Non-pigmented ciliary epithelial cell (primary cell): ENCODE results near the gene THAP12.
A peak's percentile ranks its signal among the peaks of the same experiment; 100 is the strongest.
"Not testable (repeated sequence)": the region's sequence is repeated elsewhere in the genome, so short reads cannot be mapped to it uniquely, and the experiment has no call there.

Experiments
- DNase-seq: peaks from one replicate; pipeline ENCODE4 v3.0.0-alpha.2; 2010; ENCODE audit warnings: low read depth

Gene THAP12, protein sequence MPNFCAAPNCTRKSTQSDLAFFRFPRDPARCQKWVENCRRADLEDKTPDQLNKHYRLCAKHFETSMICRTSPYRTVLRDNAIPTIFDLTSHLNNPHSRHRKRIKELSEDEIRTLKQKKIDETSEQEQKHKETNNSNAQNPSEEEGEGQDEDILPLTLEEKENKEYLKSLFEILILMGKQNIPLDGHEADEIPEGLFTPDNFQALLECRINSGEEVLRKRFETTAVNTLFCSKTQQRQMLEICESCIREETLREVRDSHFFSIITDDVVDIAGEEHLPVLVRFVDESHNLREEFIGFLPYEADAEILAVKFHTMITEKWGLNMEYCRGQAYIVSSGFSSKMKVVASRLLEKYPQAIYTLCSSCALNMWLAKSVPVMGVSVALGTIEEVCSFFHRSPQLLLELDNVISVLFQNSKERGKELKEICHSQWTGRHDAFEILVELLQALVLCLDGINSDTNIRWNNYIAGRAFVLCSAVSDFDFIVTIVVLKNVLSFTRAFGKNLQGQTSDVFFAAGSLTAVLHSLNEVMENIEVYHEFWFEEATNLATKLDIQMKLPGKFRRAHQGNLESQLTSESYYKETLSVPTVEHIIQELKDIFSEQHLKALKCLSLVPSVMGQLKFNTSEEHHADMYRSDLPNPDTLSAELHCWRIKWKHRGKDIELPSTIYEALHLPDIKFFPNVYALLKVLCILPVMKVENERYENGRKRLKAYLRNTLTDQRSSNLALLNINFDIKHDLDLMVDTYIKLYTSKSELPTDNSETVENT

DNA sequence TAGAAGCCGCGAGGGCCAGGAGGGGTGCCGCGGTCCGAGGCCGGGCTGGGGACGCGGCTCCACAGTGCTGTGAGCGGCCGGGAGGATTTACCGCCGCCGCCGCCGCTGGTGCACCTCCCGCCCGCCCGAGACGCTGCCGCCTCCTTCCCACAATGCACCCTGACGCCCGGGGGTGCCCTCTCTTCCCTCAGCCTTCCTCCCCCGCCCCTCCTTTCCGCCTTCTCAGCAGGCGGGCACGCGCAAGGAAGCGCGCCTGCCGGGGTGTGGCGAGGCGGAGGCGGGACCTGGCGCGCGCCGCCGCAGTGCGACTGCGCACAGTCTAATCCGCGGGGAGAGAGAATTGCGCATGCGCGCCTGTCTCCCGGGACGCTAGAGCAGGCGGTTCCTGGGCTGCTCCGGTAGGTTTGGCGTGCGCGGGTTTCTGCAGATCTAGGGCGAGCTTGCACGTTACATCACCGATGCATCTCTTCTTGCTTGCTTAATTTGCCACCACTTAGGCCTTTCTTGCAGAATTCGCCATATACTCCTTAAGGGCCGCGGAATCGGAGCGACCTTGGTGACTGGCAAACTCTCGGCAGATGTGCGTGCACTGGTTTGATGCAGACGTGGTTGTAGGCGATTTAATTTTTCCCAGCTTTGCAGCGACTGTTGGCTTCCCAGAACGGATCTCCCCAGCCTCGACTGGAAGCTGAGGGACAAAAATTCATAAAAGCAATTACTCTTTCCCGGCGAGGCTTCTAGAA, at the start of gene THAP12, which contains the start of gene GVQW3:
Gene THAP12, minus strand, starts transcription at position 156 of the 743 bp plus-strand sequence. CDS start 296 bp downstream, outside the sequence.
Gene GVQW3, plus strand, starts transcription at position 347 of the 743 bp plus-strand sequence. CDS start 506 bp downstream, outside the sequence.
- peak; percentile 86 for DNase-seq

DNA sequence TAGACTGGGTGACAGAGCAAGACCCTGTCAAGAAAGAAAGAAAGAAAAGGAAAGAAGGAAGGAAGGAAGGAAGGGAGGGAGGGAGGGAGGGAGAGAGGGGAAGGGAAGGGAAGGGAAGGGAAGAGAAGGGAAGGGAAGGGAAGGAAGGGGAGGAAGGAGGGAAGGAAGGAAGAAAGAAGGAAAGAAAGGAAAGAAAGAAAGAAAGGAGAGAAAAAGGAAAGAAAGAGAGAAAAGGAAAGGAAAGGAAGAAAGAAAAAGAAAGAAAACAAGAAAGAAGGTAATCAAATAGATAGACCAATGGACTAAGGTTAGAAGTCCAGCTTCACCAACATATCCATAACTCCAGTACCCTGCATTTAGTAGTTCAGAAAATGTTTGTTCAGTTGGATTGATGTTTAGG, 45.7 kb upstream of the THAP12 start:
- no peak for DNase-seq

- DNase-seq: no peak
Observed at GRCh38 chr11:76424891-76425290, 44.0 kb upstream of the THAP12 start.

GRCh38 chr11:76424379-76424778, 43.4 kb upstream of the THAP12 start:
- DNase-seq: no peak

DNA sequence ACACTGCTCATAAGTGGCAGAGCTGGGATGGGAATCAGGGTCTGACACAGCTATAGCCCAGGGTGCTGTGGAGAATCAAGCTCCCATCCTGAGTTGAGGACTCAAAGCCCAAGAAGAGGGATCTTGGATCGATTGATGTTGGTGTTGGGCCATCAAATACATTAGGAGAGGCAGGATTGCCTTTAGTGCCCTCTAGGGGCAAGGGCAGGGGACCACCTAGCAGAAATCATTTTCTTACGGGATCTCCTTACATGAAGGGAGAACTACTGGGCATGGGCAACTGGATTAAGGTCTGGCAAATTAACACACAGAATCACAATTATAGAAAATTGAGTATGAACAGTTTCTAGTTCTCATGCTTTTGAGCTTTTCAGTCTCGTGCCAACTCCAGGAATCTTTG, 39.0 kb upstream of the THAP12 start:
- DNase-seq: no peak

- no peak for DNase-seq
Observed at GRCh38 chr11:76415073-76415472, 34.1 kb upstream of the THAP12 start.

GRCh38 chr11:76410851-76411357, 30.0 kb upstream of the THAP12 start:
- DNase-seq: no peak

- DNase-seq: no peak
Observed at GRCh38 chr11:76408171-76408965, 27.4 kb upstream of the THAP12 start.

DNA sequence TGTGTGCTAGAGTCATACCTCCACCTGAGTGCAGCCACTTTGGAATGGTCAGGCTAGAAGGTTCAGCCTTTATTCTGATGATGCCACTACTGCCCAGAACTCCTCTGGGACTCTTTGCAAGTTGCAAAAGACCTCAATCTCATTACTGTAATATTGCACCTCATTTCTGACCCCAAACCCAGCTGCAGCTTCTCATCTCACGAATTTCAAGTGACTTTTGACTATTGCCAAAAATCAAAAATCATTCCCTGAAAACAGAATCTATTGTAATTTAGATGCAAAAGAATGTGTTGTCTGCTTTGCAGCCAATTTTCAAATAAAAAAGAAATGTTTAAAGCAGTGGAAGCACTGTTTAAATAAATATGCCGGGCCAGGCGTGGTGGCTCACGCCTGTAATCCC, 25.4 kb upstream of the THAP12 start:
- no peak for DNase-seq

DNA sequence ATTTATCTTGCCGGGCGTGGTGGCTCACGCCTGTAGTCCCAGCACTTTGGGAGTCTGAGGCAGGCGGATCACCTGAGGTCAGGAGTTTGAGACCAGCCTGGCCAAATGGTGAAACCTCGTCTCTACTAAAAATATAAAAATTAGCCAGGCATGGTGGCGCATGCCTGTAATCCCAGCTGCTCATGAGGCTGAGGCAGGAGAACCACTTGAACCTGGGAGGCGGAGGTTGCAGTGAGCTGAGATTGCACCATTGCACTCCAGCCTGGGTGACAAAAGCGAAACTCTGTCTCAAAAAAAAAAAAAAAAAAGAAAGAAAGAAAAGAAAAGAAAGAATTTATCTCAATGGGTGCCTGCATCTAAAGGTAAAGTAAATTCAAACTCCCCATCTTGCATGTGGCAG, 20.6 kb upstream of the THAP12 start:
- DNase-seq: not testable (repeated sequence)

DNA sequence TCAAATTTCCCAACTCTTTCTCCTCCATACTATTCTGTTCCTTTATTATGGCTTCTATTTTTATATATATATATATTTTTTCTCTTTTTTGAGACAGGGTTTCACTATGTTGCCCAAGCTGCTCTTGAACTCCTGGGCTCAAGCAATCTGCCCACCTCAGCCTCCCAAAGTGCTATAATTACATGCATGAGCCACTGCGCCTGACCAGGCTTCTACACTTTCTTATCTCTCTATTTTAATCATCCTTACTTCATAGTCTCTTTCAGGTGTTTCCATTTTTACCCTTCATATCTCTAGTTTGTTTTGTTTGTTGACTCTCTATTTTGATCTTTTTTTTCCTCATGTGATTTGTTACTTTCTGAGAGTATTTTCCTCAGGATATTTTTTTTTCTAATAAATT, 20.0 kb upstream of the THAP12 start:
- DNase-seq: no peak

GRCh38 chr11:76397383-76397782, 16.5 kb upstream of the THAP12 start:
- no peak for DNase-seq

- no peak for DNase-seq
Observed at GRCh38 chr11:76395296-76395695, 14.4 kb upstream of the THAP12 start.

DNA sequence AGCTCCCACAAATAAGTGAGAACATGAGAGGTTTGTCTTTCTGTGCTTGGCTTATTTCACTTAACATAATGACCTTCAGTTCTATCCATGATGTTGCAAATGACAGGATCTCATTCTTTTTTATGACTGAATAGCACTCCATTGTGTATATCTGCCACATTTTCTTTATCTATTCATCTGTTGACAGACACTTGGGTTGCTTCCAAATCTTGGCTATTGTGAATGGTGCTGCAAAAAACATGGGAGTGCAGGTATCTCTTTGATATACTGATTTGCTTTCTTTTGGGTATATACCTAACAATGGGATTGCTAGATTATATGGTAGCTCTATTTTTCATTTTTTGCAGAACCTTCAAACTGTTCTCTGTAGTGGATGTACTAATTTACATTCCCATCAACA, 13.5 kb upstream of the THAP12 start:
- DNase-seq: no peak

DNA sequence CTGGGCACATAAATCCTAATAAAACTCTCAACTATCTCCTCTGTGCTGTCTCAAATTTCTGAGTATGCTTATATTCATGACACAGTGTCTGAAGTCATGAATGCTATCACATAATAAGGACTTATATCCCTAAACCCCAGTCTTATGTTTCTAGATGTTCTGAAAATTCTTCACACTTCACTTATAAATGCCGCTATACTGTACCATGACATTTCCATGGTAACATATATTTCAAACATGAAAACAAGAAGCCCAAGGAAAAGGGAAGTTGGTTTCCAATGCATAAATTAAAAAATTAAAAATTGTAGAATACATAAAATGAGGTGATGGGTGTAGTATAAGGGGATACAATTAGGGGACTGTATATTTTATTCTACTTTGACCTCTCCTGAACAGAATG, 11.9 kb upstream of the THAP12 start:
- DNase-seq: no peak

DNA sequence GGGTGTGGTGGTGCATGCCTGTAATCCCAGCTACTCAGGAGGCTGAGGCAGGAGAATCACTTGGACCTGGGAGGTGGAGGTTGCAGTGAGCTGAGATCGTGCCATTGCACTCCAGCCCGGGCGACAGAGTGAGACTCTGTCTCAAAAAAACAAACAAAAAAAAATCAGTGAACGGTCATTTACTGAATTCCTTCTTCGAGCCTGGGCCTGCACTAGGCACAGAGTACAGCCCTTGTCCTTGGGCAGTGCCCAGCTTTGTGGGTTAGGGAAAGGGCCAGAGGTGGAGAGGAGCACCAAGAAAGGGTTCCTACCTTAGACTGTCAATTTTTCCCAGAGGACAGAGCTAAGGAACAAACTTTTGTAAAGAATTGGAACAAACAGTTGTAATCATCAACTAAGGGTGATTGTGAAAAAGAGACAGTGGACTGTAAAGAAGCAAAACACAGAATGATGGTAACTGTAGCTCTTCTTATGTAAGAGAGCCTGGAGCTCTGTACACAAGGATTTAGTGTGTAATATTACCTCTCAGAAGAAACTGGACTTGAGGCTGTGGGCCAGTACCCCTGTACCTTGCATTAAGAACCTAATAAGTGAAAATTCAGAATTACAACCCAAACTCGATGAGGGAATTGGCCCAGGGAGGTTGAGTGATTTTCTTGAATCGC, 11.0 kb upstream of the THAP12 start:
- DNase-seq: no peak

DNA sequence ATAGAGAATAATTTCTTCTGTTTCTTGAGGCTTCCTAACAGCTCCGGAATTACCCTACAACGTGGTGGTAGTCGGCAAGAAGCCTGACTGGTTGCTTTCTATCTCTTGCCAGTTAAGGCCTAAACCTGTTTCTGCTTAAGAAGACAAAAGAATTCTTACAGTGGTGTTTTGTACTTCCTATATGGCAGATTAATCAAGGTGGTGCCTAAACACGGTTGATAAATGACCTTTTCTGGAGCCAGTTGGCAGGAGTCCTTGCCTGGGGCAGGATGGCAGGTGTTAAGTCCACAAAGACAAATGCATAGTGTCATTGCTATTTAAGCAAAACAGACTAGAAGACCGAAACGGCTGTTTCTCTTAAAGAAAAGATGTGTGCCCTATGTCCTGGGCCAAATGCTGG, 10.1 kb upstream of the THAP12 start:
- DNase-seq: no peak

GRCh38 chr11:76388408-76388807, 7.5 kb upstream of the THAP12 start:
- DNase-seq: no peak

DNA sequence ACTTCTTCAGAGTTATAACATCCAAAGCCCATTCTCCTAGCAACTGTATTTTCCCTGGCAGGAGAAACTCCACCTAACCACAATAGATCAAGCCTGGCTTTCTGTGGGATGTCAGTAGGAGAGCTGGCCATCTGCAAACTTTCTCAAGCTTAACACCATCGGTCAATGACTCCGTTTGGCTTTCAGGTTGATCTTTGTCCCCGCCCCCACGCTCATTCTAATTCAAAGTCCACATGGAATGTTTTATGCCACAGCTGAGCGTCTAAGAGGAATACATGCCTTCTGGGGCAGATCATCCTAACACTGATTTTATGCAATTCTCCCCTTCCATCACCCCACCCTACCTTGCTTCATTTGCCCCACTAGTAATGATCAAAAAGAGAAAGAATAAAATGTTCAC, 5.0 kb upstream of the THAP12 start:
- no peak for DNase-seq

DNA sequence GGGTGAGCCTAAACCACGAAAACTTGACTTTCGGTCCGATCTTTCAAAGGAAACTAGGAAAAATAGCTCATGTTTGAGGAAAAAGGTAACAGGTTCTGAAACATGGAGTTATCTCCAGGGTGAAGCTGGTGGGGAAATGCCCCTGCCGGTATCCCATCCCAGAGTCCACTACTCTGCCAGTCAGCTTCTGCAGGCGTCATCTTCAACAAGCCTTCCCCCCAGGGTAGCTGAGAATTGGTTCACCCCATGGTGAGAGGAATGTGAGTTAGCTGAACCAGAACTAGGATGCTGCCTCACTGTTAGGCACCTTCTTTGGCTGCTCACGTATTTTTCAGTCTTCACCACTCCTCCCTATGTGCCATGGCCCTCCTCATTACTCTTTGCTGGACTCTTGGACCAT, 1.3 kb upstream of the THAP12 start:
- no peak for DNase-seq
